Frontal cortex (tissue), 4 donors: ENCODE measurements around the gene ZNF787. TPM values are rescaled to one million over a fixed set of nuclear protein-coding genes. Genes with fewer than 3 reads are reported as not detected.

ENCODE experiments used
- DNase-seq, 2 donors: peaks; one replicate each; pipeline ENCODE4 v3.0.0; 2012; ENCODE audit warnings: low spot score in 2 of 2
- FAIRE-seq: peaks from 2 replicates; lab custom pipeline; 2012; peaks lifted over from hg19 to GRCh38; lab: Jason Lieb, UNC
- total RNA-seq: library from RNA; depleted of rRNA; stranded (reverse); fragments of >200 nt; gene quantifications from one replicate; pipeline ENCODE4 v1.2.3, GENCODE V29; 2014
- donor health status: control.
- donor health status: control.
- donor health status: control.

The ZNF787 gene
- total RNA-seq, 1 donor from 2014 or later = 15.1 TPM

- FAIRE-seq (no peak), DNase-seq (no peak)
Measured at GRCh38 chr19:56092685-56093631, 28.1 kb downstream of the ZNF787 start.

GRCh38 chr19:56091751-56092546, 29.1 kb downstream of the ZNF787 start:
- DNase-seq = no peak
- FAIRE-seq = no peak

GRCh38 chr19:56091066-56091490, 30.0 kb downstream of the ZNF787 start:
- DNase-seq (peak in 1 of 2 donors; percentile 68), FAIRE-seq (no peak)

- peak in 1 of 2 donors; percentile 28 for DNase-seq
- no peak for FAIRE-seq
Measured at GRCh38 chr19:56089344-56089743, 31.8 kb downstream of the ZNF787 start.

- no peak for FAIRE-seq
Measured at GRCh38 chr19:56088497-56089215, 32.4 kb downstream of the ZNF787 start.

GRCh38 chr19:56087647-56088496, 33.2 kb downstream of the ZNF787 start:
- FAIRE-seq (no peak), DNase-seq (peak in 1 of 2 donors; percentile 24)

More at GRCh38 chr19:56088497-56089215, 32.4 kb downstream of the ZNF787 start:
- DNase-seq = peak in 1 of 2 donors; percentile 24

- FAIRE-seq = no peak
- peak in 1 of 2 donors; percentile 11 for DNase-seq
Measured at GRCh38 chr19:56086671-56087430, 34.2 kb downstream of the ZNF787 start.

GRCh38 chr19:56085571-56086275, 35.4 kb downstream of the ZNF787 start:
- no peak for DNase-seq
- FAIRE-seq = no peak

- DNase-seq = no peak
- no peak for FAIRE-seq
Measured at GRCh38 chr19:56084835-56085536, 36.1 kb downstream of the ZNF787 start.

- FAIRE-seq (no peak), DNase-seq (peak in 1 of 2 donors; percentile 1)
Measured at GRCh38 chr19:56083668-56084067, 37.4 kb downstream of the ZNF787 start.

GRCh38 chr19:56080669-56081401, 40.3 kb downstream of the ZNF787 start:
- DNase-seq (peak in 1 of 2 donors; percentile 81), FAIRE-seq (no peak)

- FAIRE-seq (no peak), DNase-seq (no peak)
Measured at GRCh38 chr19:56079609-56080008, 41.5 kb downstream of the ZNF787 start.

GRCh38 chr19:56076498-56076897, 44.6 kb downstream of the ZNF787 start:
- FAIRE-seq (no peak), DNase-seq (peak in 1 of 2 donors; percentile 66)

- no peak for DNase-seq
- no peak for FAIRE-seq
Measured at GRCh38 chr19:56071151-56071550, 49.9 kb downstream of the ZNF787 start.

- DNase-seq (no peak), FAIRE-seq (no peak)
Measured at GRCh38 chr19:56069642-56070041, 51.5 kb downstream of the ZNF787 start.
